CD4-positive, alpha-beta T cell treated with Interleukin-10 for 1 hour (primary cell): ENCODE measurements around the gene DPYSL5.
A peak's percentile ranks its signal among the peaks of the same experiment; 100 is the strongest.

Source experiments
- DNase-seq: peaks from one replicate; pipeline ENCODE4 v3.0.0-alpha.2; 2020

DPYSL5 gene

DNA sequence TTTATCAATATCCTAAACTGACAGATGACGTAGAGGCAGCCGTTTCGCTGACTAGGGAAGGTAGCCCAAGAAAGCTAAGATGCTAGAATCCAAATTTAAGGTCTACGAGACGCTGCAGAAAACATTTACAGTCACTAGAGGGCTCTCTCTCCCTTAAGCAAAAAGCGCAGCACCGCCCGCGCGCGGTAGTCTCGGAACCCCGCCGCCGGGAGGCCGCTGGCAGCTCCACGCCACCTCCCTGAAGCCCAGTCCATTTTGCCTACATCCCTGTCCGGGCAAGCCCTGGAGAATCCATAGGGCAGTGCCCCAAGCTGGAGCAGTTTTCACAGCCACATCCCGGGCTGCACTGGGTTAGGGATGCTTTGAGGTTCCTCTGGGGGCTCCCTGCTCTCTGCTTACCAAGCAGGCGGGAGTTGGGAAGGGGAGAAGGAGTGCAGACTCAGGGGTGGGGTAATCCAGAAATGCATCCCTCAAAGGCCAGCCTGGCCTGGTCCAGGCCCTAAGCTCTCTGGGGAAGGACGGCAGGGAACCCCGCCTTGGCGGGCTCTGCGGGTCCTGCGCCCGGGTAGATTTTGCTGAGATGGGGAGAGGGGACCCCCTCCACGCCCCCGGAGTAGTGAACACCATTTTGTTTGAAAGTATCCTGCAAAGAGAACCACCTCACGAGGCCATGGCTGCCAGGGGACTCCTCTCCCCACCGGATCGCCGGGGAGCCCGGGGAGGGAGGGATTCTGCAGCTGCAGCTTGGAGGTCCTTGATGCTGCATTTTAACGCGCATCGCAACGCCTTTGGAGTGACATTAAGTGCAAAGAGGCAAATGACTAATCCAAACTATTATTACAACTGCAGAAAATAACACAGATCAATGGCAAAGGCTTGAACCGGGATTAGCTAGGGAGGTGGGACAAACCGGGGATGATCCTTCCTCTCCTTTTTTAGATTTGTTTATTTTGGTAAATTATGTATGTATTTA lies 1.3 kb upstream of the DPYSL5 start:
- DNase-seq = peak; percentile 61

DNA sequence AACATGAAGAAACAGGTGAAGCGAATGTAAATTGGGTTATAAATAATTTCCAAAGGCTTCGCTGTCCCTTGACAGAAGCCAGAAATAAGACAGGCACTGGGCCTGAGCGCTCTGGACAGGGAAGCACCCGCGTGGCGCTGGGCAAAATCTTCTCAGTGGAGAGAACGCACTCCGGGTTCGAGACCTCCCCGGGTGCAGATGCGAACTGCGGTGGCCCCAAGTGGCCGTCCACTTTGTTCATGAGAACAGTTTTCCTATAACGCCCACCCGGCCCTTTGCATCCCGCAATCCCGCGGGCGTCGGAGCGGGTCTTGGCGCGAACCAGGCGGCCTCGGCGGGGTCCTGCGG lies 651 bp upstream of the DPYSL5 start:
- no peak for DNase-seq

DNA sequence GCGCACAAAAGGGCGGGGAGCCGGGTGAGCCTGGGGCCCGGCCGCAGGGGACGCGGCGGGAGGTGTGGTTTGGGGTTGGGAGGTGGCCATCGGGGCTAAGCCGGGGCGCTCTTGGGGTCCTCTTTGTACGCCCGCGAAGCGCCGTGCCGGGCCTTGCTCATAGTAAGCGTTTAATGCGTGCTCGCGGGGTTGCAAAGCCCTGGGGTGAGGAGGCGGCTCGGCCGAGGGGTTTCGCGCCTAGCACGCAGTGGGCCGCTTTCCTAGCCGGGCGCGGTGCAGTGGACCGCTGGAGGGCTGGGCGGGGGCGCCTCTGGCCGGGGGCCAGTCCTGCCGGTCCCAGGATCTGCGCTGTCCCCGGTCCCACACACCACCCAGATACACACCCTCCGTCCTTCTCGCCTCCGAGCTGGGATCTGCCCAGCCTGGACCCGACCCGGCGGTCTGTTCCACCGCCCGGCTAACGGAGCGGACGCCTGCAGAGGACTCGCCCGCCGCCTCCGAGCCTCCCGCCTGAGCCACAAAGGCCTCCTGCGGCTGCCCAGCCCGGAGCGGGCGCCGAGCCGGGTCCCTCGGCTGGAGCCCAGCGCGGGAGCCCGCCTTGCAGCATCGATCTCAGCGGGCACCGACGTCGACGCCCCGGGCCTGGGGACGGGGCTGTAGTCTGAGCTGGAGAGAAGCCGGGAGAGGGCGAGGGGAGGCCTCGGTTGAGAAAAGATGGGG lies 564 bp downstream of the DPYSL5 start:
- DNase-seq = no peak

GRCh38 chr2:26849056-26849999 lies 1.4 kb downstream of the DPYSL5 start:
- DNase-seq = no peak

GRCh38 chr2:26850000-26850431 lies 2.1 kb downstream of the DPYSL5 start:
- DNase-seq = no peak

GRCh38 chr2:26850505-26850904 lies 2.6 kb downstream of the DPYSL5 start:
- no peak for DNase-seq

- no peak for DNase-seq
These were observed 4.7 kb downstream of the DPYSL5 start for GRCh38 chr2:26852405-26853306.

GRCh38 chr2:26853751-26854150 lies 5.8 kb downstream of the DPYSL5 start:
- no peak for DNase-seq

DNA sequence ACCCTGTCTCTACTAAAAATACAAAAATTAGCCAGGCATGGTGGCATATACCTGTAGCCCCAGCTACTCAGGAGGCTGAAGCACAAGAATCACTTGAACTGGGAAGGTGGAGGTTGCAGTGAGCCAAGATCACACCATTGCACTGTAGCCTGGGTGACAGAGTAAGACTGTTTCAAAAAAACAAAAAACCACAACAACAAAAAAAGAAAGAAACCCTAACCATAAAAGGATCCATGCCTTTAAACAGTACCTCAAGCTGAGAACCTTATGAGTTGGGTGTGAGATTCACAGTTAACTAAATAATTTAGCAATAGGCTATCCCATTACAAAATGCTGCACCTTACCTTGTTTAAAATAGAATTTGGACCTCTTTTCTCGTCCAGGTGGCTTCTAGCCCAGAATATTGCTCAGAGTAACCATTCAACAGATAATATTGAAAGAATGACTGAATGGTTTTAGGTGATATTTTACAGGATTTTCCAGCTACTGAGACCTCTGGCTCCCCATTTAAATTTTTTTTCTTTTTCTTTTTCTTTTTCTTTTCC lies 6.4 kb downstream of the DPYSL5 start:
- DNase-seq = no peak

DNA sequence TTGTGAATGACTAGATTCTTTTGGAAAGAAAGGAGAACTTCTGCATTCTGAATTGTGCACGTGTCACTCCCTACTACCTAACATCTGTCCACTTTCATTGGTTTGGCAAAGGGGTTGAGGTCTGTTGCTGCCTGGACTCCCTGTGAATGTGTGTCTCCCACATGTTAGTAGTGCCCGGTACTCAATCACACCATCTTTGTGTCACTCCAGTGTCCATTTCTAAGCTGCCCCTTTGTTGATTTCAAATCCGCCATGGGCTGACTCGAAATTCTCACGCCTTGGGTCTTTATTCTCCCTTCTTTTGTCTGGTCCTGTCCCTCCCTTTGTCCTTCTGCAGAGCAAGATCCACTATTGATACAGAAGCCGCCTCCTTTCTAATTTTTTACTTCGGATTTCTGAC lies 7.5 kb downstream of the DPYSL5 start:
- DNase-seq = no peak

GRCh38 chr2:26859622-26860021 lies 11.7 kb downstream of the DPYSL5 start:
- DNase-seq = no peak

- DNase-seq = no peak
These were observed 12.4 kb downstream of the DPYSL5 start for GRCh38 chr2:26860211-26860850.

DNA sequence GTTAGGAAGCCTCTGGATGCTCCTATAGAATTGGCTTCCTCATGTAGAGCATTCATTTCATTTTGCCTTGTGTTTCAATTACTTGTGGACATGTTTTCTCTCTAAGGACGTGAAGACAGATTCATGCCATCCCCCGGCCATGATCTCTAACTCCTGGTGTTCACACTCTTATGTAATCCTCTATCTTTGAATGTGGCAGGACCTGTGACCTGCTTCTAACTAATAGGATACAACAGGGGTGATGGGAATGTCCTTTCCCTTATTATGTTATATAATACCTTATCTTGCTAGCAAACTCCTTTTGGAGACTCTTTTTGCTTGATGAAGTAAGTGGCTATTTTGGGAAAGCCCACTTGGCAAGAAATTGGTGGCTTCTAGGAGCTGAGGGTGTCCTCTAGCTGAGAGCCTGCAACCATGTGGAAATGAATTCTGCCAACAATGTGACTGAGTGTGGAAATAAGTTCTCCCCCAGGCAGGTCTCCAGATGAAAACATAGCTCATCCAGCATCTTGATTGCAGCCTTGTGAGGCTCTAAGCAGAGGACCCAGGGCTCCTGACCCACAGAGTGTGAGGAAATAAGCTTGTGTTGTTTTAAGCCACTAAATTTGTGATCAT lies 13.8 kb downstream of the DPYSL5 start:
- no peak for DNase-seq

- no peak for DNase-seq
These were observed 16.3 kb downstream of the DPYSL5 start for GRCh38 chr2:26864226-26864625.

GRCh38 chr2:26864646-26865045 lies 16.7 kb downstream of the DPYSL5 start:
- DNase-seq = no peak

- no peak for DNase-seq
These were observed 22.7 kb downstream of the DPYSL5 start for GRCh38 chr2:26870585-26871095.

DNA sequence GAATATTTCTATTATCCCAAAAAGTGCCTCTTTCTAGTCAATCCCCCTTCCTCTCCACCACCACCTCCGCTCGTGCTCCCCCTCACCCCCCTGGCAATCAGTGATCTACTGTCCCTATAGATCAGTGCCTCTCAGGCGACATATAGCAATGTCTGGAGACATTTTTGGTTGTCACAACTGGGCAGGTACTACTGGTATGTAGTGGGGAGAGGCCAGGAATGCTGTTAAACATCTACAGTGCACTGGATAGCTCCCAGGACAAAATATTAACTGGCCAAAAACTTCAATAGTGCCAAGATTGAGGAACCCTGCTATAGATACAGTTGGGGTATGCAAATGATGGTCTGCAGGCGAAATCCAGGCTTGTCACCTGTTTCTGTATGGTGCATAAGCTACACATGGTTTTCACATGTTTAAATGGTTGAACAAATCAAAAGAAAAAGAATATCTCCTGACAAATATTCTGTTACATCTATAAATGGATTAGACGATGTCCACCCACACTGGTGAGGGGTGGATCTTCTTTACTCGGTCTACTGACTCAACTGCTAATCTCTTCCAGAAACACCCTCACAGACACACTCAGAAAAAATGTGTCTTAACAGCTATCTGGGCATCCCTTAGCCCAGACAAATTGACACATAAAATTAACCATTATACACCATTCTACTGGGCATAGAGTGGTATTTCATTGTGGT lies 25.5 kb downstream of the DPYSL5 start:
- DNase-seq = no peak

GRCh38 chr2:26874514-26874913 lies 26.6 kb downstream of the DPYSL5 start:
- DNase-seq = no peak

DNA sequence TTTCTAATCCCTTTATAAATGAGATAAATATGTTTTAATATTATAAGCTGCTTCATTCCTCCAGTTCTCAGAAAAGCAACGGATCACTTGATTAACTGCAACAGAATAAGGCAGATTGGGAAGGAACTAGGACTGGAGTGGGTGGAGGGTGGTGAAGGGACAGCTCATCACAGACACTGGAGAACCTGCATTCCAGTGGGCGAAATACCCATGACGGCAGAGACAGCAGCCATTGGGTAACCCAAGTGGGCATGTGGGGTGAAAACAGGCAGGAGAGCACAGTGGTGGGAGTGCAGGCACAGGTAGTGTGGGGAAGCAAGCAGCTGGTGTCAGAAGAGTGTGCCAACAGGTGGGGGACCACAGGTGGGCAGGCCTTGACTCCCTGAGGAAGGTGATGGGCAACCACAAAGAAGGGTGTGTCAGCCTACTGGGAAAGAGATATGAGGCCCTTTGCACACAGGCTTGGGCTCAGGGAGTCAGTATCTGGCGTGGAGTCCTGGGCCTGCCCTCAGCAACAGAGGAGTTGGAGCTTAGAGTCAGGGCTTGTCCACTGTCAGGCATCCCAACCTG lies 27.2 kb downstream of the DPYSL5 start:
- DNase-seq = no peak
